Stimulated activated CD4-positive, alpha-beta T cell treated with anti-CD3 and anti-CD28 coated beads, Interleukin-4, amount 100 ng/mL, for 48 hours (primary cell): ENCODE data around the gene CRISPLD2.
"Not testable (repeated sequence)": the region's sequence is repeated elsewhere in the genome, so short reads cannot be mapped to it uniquely, and the experiment has no call there.

ENCODE experiments used
- DNase-seq, 2 donors: peaks; one replicate each; pipeline ENCODE4 v3.0.0-alpha.2; 2020; ENCODE audit warnings: low read depth in 2 of 2

Gene CRISPLD2

GRCh38 chr16:84839956-84840355 is 20.2 kb downstream of the CRISPLD2 start:
- DNase-seq = no peak

DNA sequence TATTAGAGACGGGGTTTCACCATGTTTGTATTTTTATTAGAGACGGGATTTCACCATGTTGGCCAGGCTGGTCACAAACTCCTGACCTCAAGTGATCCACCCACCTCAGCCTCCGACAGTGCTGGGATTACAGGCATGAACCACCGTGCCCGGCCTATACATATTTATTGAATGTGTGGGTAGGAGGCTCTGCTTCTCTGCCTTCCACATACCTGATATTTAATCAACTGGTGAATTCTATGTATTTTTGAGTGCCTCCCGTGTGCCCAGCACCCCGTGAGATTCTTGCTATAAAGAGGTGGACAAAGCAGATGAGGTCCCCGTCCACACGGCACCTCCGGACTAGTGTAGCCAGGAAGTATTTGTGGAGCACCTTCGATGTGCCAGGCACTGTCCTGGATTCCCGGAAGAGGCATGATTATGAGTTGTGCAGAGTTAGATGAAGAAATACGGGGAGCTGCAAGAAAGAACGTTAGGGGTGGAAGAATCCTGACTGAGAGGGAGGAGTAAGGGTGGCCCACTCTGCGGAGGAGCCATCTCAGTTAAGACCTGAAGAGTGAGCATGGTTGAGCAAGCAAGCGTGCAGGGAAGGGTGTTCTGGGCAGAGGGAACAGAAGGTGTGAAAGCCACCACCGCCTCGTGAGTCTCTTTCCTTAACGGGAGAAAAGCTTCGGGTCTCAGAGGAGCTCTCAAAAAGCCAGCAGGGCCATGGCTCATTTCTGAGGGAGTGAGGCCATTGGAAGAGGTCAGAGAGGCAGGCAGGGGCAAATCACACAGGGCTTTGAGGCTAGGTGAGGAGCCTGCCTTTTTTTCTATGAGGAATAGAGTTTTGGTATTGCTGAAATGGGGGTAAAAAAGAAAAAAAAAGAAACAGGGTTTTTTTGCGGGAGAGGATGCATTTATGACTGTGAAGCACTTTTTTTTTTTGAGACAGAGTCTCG is 21.2 kb downstream of the CRISPLD2 start:
- no peak for DNase-seq

DNA sequence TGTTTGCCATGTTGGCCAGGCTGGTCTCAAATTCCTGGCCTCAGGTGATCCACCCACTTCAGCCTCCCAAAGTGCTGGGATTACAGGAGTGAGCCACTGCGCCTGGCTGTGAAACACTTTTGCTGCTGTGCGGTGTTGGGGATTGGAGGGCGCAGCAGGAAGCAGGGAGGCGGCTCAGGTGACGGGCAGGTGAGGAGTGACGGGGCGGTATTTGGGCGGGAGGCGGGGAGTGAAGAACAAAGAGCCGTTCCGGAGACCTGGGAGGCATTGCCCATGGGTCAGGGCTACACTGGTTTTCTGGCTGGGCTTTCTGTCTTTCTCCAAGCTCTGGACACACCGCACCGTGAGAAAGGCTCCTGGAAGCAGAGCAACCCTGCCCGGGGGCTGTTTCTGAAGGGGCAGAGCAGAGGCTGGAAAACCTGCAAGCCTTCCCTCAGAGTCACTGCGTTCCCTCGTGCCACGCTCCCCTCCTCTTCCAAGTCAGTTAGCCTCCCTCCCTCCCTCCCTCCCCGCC is 22.1 kb downstream of the CRISPLD2 start:
- no peak for DNase-seq

GRCh38 chr16:84842516-84843148 is 22.8 kb downstream of the CRISPLD2 start:
- DNase-seq = no peak

GRCh38 chr16:84843149-84844048 is 23.6 kb downstream of the CRISPLD2 start:
- DNase-seq = no peak

DNA sequence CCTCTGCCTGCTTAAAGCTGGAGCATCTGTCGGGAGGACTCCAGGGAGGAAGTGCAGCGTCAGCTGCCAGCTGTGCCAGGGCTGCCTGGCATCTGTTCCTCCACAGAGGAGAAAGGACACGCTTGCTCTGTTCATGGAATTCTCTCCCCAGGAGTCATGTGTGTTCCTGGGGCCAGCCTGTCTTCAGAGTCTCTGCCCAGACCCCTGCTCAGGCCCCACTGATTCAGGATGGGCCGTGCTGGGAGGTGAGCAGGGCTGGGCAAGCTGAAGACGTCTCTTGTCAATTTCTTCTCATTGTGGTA is 24.2 kb downstream of the CRISPLD2 start:
- no peak for DNase-seq

DNA sequence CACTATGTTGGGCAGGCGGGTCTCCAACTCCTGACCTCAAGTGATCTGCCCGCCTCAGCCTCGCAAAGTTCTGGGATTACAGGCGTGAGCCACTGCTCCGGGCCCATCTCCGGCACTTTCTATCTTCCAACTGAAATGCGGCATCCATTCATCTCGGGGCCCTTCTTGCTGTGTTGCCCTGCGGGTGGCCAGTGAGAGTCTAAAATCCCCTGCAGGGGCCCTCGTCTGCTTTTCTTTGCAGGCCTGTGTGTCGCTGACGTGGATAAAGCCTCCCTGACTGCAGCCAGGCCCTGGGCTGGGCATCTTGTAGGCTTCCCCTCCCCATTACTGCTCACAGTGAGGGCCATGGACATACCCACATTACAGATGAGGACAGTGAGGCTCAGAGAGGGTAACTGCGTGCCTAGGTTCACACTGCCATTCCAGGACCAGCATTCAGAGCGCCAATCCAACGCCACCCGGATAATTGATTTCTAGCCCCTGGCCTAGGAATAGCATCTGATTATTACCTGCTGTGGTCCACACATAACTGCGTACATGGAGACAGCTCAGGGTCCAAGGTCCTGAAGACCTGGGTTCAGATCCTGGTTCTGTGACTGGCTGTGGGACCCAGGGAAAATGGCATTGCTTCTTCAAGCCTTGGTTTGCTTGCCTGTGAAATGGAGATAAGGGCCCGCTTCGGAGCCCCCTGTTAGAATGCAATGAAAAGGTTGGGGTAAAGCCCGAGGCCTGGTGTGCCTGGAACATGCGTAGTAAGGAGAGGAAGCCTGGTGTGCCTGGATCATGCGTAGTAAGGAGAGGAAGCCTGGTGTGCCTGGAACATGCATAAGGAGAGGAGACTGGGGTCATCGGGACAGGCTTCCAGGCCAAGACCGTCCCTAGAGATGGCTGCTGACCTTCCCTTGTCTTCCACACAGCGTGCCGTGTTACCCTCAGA is 25.0 kb downstream of the CRISPLD2 start:
- DNase-seq = no peak

DNA sequence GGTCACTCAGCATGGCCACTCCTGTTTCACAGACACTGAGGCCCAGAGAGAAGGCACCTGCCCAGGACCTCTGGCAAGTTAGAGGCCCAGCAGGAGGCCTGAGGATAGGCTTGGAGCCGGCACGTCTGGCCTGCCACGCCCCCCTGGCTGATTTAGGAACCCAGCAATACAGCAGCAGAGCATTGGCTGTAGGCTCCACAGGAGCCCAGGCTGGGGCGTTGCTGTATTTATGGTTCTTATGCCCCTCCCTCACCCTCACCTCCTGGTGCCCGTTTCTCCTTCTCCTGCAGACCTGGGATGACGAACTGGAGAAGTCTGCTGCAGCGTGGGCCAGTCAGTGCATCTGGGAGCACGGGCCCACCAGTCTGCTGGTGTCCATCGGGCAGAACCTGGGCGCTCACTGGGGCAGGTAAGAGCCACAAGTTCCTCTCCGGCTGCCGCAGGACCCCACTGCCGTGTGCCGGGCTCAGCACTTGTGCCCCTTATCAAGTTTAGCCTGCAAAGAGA is 25.8 kb downstream of the CRISPLD2 start:
- DNase-seq = no peak

DNA sequence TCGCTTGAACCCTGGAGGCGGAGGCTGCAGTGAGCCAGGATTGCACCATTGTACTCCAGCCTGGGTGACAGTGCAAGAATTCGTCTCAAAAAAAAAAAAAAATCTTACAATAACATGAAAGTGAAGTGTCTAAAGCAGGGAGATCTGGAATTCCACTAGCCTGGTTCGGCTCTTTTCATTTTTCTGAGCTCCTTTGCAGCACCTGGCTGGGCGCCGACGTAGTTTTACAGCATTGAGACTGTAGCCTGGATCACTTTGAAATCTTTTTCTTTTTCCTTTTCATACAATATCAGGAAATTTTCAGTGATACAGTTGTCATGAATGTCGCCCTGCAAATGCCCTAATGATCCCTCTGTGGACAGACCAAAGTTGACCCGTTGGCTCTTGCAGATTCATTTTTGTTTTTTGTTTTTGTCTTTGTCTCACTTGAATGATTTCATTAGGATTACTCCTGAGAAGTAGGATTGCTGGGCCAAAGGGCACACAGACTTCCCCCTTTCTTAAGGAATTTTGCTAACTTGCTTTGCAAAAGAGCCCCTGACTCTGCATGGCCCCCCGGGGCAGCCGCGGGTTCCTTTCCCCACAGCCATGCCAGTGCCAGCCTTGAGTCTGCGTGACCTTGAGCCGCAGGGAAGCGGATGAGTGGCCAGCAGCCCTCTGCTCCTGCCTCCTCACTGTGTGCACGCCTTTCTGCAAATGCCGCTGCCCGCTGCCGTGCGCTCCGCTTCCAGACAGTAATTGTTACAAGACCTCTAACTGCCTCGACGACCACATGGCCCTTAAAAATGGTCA is 28.0 kb downstream of the CRISPLD2 start:
- DNase-seq = no peak

DNA sequence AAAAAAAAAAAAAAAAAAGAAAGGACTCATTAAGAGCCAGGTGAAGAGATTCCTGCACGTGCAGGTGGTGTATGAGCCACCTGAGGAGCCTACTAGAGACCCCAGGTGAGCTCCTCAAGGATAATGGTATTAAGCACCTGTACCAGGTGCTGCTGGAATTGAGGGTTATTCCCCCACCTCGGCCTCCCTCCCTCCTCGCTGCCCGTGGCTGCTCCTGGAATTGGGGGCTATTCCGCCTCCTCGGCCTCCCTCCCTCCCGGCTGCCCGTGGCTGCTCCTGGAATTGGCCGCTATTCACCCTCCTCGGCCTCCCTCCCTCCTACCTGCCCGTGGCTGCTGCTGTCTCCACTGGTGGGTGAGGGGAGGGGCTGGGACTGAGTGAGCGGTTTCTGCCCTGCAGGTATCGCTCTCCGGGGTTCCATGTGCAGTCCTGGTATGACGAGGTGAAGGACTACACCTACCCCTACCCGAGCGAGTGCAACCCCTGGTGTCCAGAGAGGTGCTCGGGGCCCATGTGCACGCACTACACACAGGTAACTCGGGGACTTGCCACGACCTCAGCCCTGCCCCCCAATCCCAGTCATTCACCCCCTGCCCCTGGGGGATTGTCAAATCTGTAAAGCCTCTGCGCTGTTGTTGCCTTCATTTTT is 29.3 kb downstream of the CRISPLD2 start:
- no peak for DNase-seq

- no peak for DNase-seq
Measured at GRCh38 chr16:84849751-84850150, 30.0 kb downstream of the CRISPLD2 start.

DNA sequence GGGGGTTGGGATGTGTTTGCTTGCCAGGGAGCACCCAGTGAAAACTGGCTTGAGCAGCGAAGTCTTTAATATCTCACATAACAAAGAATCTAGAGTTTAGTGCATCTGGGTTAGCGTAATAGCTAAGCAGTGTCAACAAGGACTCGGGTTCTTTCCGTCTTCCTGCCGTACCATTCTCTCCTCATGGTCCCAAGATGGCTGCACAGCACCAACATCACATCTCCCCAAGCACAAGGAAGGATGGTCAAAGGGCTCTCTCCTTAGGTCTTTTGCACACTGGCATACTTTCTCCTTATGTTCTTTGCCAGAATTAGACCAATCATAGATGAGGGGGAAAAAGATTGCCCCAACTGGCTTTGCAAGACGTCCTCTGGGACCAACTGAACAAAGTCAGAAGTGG is 30.9 kb downstream of the CRISPLD2 start:
- DNase-seq = no peak

DNA sequence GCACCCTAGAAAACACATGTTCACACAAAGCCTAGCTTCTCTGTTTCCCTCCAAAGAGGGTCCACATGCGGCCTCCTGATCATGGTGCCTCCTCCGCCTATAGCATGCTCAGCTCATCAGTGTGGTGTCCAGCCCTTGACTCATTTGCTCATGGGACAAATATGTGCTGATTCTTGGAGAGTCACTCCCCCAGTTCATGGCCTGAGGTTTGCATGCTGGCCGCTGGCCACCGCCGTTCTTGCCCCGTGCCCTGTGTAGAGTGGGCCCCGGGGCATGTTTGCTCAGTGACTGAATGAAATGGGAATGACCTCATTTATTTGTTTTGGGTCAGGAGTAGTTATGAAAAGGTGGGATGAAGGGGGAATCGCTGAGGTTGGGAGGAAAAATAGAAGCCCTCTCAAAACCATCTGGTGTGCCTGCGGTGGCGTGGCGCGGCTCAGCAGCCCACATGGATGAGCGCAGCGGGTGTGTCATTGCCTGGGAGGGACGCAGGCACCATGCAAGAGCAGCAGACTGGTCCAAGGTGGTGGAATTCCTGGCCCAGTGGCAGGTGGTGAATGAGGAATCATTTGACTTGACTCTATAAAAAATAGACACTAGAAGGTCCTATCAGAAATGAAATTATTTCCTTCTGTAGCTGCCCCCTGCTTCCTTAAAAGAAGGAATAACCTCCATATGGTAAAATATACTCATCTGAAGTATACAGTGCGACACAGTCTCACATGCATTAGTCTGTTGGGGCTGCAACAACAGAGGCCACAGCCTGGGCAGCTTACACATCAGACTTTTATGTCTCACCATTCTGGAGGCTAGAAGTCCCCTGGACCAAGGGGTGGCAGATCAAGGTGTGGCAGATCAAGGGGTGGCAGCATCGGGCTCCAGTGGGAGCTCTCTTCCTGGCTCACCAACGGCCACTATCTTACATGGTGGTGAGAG is 31.7 kb downstream of the CRISPLD2 start:
- DNase-seq = no peak

DNA sequence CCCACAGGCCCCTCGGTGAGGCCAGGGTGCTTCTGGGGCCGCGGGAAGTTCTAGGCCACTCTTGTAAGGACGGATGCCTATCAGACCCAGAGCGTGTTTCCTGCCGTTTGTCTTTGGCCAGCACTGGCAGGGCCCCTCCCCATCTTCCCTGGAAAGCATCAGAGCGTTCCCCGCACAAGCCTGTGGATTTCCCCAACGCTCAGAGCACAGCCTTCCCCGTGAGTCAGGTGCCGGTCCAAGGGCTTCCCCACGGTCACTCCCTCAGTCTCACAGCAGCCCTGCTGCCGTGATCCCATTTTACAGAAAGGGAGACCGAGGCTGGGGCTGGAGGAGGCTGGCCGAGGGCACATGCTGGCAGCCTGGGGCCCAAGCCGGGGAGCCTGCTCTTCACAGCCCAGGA is 33.7 kb downstream of the CRISPLD2 start:
- DNase-seq = no peak

- no peak for DNase-seq
Measured at GRCh38 chr16:84854759-84855158, 35.0 kb downstream of the CRISPLD2 start.

DNA sequence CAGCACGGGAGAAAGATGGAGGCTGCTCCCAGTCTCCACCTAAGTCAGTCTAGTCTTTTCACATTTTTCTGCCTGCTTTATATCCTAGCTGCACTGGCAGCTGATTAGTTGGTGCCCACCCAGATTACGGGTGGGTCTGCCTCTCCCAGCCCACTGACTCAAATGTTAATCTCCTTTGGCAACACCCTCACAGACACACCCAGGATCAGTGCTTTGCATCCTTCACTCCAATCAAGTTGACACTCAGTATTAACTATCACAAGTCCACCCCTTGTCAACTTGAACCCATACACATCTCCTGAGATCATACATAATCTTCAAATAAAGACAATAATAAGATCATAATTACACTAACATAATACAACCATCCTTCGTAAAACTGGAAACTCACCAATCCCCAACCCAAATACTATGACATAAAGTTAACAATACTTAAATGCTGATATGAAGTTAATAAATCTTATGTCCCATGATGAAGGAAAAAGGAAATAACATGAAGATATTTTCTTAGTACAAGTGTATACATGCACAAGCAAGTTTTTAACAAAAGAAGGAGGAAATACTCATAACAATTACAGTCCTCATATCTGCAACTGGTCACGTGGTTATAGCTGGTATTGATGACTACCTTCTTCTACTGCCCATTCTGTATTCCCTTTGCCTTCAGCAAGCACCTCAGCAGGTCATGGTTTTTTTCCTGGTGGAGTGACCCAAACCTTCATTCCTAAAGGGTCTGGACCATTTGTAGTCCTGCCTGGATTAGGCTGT is 35.8 kb downstream of the CRISPLD2 start:
- not testable (repeated sequence) for DNase-seq

DNA sequence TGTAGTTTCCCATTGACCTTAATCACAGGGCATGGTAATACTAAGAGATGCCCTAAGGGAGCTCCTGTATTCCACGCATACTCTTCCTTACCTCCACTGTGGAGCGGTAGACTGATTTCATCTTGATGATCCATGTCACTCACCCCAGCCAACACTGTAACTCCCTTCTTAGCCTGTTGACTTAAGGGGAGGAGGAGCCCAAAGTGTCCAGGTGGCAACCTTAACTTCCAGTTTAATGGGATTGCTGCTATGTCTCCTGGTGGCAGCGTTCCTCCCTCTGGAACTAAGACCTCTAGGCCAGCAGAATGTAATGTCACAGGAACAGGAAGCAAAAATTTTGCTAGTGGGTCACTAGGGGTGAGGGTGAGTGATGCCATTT is 36.4 kb downstream of the CRISPLD2 start:
- DNase-seq = not testable (repeated sequence)

DNA sequence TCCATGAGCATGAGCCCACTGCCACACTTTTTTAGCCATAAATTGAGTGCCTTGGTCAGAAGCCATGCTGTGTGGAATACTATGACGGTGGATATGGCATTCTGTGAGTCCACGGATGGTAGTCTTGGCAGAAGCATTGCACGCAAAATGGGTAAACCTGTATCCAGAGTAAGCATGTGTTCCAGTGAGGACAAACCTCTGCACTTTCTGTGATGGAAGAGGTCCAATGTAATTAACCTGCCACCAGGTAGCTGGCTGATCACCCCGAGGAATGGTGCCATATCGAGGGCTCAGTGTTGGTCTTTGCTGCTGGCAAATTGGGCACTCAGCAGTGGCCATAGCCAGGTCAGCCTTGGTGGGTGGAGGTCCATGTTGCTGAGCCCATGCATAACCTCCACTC is 37.0 kb downstream of the CRISPLD2 start:
- DNase-seq = not testable (repeated sequence)
